DOHH2 (cell line): Measurements from ENCODE around the gene PKIB.

ENCODE experiments used
- EZH2phosphoT487 ChIP-seq: fragments of 200-600 bp; sonication (generic); IDR thresholded peaks from 2 replicates; pipeline ENCODE4 v1.6.1; 2017; ENCODE audit warnings: borderline replicate concordance, mild to moderate bottlenecking, antibody characterized with exemption, low read length, moderate library complexity, mixed read lengths
- TF ChIP-seq, protein P1 (sequence below): fragments of 200-600 bp; sonication (generic); IDR thresholded peaks from one replicate; pipeline ENCODE4 v1.5.1; 2014; ENCODE audit warnings: antibody characterized with exemption, mild to moderate bottlenecking, low read depth, low read length; ENCODE audit not compliant: poor library complexity, severe bottlenecking

DNA sequence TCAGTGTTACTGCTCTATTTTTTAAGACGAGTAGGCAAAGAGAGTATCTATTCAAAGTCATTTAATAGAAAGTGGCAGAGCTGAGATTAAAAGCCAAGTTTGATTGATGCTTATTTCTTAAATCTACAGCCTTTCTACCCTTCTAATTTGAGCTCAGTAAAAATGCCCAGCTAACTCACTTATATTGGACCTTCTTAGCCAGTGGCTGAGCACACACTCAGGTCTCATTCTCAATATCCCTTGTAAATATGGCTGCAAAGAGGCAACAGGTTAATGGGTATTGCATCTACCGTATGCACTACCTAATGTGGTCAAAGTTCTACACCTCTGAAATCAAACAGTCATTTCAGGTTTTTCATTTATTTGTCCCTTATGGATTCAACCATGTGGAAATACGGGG is 6.7 kb downstream of the PKIB start:
- TF ChIP-seq, protein P1, sequence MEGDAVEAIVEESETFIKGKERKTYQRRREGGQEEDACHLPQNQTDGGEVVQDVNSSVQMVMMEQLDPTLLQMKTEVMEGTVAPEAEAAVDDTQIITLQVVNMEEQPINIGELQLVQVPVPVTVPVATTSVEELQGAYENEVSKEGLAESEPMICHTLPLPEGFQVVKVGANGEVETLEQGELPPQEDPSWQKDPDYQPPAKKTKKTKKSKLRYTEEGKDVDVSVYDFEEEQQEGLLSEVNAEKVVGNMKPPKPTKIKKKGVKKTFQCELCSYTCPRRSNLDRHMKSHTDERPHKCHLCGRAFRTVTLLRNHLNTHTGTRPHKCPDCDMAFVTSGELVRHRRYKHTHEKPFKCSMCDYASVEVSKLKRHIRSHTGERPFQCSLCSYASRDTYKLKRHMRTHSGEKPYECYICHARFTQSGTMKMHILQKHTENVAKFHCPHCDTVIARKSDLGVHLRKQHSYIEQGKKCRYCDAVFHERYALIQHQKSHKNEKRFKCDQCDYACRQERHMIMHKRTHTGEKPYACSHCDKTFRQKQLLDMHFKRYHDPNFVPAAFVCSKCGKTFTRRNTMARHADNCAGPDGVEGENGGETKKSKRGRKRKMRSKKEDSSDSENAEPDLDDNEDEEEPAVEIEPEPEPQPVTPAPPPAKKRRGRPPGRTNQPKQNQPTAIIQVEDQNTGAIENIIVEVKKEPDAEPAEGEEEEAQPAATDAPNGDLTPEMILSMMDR = no peak
- no peak for TF ChIP-seq EZH2phosphoT487
